Fibroblast of skin of right biceps (primary cell): ENCODE measurements around the gene TBX1.
"Not testable (repeated sequence)": the region's sequence is repeated elsewhere in the genome, so short reads cannot be mapped to it uniquely, and the experiment has no call there.

Experiments
- DNase-seq: peaks from one replicate; pipeline ENCODE4 v3.0.0-alpha.2; 2013

The TBX1 gene

DNA sequence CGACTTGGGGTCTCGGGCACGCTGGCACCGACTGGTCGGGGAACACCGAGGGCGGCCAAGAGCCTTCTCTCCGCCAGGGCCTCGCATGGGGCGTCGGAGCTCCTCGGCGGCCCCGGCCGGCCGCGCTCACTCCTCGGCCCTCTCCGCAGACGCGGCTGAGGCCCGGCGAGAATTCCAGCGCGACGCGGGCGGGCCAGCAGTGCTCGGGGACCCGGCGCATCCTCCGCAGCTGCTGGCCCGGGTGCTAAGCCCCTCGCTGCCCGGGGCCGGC, 5.6 kb downstream of the TBX1 start:
- DNase-seq: no peak

DNA sequence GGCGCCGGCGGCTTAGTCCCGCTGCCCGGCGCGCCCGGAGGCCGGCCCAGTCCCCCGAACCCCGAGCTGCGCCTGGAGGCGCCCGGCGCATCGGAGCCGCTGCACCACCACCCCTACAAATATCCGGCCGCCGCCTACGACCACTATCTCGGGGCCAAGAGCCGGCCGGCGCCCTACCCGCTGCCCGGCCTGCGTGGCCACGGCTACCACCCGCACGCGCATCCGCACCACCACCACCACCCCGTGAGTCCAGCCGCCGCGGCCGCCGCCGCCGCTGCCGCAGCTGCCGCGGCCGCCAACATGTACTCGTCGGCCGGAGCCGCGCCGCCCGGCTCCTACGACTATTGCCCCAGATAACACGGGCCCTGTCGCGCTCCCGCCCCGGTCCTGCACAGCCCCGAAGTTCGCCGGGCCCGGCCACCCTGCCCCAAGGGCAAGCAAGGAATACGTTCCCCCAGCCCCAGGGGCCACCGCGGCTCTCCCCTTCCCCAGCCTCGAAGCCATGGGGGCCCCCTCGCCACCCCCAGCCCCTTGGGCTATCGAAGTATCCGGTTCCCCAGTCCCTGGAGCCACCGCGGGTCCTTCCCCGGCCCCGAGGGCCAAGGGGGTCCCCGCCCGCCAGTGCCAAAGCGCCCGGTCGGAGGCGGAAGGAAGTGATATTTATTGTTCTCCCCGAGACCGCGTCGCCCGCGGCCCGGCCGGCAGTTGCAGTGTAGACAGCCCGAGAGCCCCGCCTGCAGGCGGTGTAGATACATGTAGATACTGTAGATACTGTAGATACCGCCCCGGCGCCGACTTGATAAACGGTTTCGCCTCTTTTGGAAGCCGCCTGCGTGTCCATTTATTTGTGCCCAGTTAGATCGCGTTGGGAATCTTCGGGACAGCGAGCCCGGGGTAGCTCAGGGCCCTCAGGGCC, 6.2 kb downstream of the TBX1 start:
- DNase-seq: no peak

DNA sequence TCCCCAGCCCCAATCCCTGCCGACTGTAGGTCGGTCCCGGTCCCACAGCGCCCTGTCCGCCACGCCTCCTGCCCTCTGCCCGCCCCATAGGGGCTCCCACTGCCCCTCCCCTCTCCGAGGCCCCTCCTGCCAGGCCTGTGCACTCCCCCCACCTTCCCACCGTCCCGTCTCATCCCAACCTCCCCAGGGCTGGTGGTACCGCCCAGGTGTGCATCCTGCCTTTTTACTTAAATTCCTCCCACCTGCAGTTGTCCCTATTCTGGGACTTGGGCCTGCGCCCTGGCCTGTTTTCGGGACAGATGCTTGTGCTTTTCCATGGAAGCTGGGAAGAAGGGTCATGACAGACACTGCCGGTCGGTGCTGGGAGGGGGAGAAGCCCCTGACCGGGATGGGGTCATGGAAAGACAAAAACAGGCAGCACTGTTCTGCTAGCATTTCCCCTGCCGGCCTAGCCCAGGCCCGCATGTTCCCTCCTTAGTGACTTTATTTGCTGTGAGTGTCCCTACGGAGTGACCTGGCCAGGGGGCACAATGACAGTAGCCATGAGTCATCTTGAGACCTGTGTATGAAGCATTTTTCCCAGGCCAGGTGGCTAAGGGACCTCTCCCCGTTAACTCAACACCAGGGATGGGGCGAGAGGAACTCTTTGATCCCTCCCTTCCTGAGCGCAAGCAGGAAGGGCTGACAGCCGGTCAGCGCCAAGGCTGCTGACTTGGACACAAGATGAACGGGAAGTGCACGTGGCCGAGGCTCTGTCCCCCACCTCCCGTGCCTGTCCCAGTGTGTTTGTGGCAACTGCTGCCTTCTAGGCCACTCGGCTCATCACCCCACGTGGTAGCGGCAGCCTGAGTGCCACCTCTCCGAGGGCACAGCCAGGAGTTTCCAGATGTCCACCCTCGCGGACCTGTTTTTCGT, 7.1 kb downstream of the TBX1 start:
- DNase-seq: no peak

DNA sequence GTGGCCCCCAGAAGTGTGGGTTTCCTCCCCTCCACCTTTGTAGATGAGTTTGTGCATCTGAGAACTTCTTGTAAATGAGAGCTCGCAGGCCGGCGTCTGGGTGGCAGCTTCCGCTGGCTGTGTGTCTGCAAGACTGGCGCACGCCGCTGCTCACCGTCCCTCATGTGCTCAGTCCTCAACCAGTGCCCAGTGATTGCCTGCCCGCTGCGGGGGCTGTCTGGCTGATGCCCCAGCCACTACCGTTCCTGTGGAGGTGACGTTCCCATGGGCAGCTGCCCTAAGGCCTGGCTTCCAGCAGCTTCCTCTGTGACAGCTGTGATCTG, 8.8 kb downstream of the TBX1 start:
- DNase-seq: no peak

DNA sequence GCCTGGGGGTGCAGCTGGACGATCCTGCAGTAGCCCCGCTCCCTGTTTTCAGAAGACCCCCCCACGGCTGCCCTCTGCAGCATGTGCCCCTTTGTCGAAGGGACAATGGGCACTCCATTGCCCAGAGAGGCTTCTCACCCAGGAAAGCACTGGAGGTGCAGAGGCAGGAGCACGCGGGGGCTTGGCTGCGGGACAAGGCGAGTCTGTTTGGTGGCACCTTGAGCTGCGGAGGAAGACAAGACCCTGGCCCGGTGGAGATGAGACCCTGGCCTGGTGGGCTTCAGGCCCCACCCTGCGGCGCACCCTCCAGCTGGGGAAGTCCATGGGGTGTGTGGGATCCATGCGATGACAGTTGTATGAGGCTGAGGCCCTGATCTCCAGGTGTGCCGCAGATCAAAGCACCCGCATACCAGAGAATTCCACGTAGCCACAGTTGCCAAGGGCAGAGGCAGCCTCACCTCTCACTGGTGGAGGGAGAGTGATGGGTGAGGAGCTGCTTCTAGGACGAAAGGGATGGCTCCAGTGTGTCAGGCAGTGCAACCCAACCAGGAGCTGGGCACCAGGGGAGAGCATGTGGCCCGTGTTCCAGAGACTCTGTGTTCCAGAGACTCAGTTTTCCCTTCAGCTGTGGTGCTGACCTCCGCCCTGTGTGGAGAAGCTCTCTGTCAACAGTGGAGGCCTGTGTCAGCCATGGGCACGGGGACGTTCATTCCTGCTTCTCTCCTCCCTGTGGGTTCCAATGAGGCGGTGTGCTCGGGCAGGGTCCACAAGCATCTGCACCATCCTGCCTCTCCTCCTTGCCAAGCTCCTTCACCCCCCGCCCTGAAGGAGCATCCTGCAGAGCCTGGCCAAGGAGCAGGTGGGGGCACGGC, 10.0 kb downstream of the TBX1 start:
- no peak for DNase-seq

DNA sequence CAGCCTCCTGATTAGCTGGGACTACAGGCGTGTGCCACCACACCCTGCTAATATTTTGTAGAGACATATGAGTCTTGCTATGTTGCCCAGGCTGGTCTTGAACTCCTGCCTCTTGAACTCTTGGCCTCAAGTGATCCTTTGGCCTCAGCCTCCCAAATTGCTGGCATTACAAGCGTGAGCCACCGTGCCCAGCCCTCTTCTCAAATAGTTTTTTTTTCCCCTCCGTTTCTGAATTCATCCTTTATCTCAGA, 11.8 kb downstream of the TBX1 start:
- no peak for DNase-seq

DNA sequence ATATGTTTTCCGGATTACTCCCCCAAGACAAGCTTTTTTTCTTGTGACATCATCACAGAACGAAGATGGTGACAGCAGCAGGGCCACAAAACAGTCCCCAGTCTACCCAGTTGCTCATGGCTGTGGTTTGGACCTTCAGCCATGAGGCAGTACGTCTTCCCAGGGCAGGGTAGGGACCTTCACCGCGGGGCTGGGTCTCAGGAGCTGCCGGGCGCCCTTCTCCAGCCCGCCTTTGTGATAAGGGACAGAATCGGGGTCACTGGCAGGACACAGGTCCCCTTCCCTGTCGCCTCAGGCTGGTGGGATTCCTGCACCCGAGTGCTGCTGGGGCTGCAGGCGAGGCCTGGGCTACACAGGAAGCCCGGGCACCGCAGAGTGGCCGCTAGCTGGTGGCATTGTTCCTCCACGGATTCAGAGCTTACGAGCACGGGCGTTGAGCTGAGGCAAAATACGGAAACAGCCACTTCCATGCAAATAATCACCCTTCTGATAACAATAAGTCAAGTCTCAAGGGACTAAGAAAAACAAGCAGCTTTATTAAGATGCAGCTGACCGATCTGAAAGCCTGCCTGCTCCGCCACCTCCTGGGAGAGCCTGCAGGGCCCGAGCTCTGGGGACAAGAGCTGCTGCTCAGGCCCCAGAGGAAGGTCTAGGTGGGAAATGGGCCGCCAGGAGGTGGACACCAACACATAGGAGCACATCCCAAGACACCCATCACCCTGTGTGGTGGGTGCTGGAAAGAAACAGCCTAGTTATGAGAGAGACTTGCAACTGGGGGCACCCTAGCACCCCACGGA, 12.3 kb downstream of the TBX1 start:
- no peak for DNase-seq

DNA sequence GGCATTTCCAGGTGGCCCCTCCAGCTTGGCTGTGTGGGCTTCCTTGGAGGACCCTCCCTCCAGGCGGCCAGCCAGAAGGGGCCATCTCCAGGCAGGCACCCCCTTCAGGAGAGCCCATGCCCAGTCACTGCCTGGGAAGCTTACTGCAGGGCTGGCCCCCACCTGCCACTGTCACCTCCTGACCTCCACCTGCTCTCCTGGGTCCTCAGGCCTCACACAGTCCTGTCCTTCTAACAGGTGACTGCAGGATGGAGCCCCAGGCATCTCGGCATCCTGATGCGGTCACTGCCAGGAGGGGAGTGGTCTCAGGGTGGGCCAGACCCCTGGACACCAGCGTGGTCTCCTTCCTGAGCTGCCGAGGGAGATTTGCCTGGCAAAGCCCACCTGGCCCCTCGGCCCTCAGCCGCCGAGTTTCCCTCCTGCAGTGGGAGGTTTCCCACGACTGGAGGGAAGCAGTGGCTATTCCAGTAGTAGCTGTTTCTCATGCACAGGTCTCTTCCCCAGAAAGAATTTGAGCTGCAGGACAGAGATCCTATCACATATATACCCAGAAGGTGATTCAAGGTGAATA, 13.0 kb downstream of the TBX1 start:
- DNase-seq: no peak

DNA sequence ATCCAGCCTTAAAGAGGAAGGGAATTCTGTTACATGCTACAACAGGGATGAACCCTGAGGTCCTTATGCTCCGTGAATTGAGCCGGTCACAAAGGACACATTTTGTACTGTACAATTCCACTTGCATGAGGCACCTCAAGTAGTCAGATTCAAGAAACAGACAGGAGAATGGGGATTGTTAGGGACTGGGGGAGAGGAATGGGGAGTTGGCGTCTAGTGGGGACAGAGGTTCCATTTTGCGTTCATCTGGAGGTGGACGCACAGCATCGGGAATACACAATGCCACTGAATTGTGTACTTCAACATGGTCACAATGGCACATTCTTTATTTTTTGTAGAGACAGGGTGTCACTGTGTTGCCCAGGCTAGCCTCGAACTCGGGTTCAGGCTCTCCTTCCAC, 14.1 kb downstream of the TBX1 start:
- no peak for DNase-seq

DNA sequence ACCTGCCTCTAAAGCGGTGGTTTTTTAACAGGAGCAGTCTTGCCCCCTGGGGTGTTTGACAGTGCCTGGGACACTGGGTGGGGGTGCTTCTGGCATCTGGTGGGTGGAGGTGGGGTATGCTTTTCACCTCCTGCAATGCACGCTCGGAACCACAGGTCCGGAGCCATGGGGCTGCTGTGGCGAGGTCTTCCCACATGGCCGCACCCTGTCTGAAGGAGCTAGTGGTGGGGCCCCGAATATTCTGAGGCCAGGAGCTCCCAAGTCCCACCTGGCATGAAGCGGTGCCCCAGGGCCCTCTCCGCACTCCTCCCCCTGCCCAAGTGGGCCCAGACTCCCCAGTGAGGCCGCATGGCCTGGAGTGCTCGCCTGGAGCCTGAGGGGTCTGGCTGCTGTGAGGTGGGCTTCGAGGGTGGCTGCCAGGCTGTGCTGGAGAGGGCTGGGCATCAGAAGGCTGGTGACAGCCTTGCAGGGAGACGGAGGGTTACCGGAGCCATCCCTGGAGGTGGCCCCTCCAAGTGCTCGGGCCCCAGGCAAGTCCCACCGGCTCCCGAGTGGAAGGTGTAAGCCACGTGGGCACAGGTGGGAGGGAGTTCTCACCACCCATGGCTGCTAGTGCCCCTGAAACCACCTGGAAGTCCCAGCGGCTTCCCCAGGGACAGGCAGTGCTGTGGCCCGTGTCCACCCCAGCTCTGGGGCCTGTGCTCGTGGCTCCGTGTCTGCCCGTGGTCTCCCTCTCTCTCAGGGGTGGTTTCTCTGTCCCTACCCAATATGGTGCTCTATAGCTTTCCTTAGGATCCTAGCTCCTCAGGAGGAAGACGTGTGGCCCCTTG, 15.1 kb downstream of the TBX1 start:
- no peak for DNase-seq

DNA sequence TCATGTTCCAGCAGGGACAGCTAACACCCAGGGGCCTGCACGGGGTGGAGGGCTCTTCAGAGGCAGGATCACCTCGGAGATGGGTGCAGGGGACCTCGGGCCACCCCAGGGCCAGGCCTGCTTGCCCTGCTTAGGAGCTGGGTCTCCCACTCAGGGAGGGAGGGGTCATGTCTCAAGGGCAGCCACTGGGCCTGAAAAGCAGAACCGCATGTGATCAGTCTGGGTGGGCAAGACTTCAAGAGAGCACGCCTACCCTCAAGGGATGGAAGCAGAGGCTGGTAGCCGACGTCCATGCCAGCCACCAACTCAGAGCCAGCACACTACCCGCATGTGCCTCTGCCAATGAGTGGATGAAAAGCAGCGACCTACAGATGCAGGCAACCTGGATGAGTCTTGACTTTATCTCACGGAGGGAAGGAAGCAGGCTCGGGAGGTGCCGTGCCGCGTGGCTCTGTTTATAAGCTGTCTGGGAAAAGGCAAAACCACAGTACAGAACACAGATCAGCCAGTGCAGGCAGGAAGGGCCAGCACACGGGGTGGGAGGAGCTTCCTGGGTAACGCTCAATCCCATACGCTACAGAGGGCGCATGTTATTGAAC, 16.0 kb downstream of the TBX1 start:
- no peak for DNase-seq

DNA sequence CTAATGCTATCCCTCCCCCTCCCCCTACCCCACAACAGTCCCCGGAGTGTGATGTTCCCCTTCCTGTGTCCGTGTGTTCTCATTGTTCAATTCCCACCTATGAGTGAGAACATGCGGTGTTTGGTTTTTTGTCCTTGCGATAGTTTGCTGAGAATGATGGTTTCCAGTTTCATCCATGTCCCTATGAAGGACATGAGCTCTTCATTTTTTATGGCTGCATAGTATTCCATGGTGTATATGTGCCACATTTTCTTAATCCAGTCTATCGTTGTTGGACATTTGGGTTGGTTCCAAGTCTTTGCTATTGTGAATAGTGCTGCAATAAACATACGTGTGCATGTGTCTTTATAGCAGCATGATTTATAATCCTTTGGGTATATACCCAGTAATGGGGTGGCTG, 16.6 kb downstream of the TBX1 start:
- DNase-seq: not testable (repeated sequence)

DNA sequence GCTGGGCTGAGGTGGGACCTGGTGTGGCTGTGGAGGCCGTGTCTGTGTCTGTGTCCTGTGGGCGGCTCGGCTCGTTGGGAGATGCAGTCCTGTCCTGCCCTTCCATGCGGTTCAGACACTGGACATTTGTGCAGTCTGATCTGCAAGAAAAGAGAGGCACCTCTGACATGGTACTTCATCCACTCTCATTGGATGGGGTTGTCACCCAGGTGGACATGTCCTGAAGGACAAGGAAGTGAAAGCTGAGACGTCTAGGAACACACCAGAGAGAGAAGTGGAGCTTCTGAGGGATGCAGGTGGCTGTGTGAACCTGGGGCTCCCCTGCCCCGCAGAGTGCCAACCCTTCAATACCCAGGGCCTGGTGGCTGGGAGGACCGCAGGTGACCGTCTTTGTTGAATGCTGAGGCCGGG, 18.4 kb downstream of the TBX1 start:
- DNase-seq: no peak

DNA sequence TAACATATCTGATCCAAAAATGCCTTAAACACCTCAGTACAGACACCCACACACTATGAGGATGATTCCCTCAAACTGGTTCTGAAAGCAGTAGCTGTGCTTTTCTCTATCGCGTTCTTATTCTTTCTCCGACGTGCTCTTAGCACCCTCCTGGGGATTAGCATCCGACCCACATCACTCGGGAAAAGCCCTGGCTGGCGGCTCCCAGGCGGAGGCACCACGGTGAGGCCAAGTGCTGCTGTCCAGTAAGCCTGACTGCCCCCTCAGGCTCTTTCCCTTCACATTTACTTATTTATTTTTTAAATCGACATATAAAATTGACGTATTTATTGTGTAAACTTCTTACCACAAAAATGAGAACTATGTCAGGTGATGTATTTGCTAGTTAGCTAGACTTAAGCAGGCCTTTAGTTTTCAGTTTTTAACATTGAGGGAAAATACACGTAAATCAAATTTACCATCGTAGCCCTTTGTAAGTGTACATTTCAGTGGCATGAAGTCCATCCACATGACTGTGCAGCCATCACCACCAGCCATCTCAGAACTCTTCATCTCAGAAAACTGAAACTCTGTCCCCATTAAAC, 19.2 kb downstream of the TBX1 start:
- DNase-seq: no peak

DNA sequence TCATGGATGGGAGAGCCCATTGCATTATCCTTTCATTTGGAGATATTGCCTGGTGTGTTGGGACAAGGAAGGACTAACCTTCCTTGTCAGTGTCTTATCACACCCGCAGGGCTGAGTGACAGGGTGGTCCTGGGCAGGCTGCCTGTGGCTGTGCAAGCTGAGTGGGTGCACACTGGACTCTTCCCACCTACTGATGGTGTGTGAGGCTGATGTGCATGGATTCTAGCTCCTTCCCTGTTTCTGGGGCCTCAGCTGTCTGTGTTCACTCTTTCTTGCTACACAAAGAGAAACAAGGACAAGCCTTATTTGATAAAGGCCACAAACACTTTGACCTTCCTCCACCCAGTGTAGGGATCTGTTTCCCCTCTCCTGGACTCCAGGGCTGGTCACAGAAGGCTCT, 22.0 kb downstream of the TBX1 start:
- no peak for DNase-seq

DNA sequence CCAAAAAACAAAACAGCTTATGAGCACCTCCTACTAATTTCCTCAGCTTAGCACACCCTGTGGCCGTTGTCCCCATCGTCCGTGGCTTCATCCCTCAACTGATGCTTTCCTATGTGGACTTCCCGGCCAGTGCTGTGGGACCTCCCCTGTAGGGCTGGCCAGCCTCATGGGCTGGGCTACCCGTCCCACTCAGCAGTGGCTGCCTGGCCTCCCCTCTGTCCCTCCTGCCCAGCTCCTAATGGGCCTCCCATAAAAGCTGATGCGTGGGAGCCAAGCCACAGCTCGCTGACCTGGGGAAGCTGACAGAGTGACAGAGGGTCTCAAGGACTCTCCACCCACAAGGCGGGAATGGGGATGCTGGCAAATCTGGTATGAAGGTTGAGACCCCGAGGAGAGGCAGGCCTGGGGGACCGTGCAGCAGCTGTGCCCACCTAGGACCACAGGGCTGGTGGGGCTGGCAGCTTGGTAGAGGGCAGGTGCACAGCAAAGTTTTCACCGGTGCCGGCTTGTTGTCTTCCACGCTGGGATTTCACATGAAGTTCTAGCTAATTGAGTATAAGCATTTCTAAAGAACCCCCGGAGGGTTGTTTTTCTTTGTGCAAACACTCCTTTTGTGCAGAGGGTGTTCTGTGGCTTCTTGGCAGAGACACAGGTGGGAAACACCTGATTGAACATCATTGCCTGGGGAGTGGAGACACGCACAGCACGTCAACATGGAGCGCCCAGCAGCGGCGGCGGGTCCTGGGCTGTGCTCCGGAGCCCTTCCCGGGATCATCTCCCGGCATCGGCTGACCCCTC, 23.2 kb downstream of the TBX1 start:
- no peak for DNase-seq

DNA sequence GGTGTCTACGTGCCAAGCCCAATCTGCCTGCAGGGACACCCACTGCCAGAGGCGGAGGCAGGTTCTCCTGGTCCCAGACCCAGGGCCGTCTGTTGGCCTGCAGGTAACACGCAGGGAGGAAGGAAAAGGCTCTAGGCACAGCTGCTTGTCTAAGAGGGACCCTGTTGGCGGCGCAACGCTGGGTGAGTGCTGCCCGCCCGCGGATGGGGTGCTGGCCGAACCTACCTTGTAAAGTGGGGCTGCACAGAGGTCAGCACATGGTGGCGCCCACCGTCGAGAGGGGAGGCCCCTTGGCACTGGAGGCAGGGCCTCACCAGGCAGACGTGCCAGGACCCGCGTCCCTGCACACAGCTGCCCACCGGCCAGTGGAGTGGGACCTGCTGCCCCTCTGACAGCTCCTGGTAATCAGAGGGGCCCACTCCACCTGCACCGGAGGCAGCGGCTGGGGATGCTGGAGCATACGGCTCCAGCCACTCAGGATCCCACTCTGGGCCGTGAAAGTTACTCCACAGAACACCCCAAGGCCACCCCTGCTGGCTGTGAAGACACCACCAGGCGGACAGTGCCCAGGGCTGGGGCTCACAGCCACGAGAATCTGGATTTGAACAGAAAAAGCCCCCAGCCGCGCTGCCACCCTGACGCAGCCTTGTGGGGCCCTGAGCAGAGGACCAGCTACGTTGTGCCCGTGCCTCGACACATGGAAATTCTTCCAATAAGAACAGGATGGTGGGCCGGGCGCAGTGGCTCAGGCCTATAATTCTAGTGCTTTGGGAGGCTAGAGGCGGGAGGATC, 24.0 kb downstream of the TBX1 start:
- DNase-seq: no peak

DNA sequence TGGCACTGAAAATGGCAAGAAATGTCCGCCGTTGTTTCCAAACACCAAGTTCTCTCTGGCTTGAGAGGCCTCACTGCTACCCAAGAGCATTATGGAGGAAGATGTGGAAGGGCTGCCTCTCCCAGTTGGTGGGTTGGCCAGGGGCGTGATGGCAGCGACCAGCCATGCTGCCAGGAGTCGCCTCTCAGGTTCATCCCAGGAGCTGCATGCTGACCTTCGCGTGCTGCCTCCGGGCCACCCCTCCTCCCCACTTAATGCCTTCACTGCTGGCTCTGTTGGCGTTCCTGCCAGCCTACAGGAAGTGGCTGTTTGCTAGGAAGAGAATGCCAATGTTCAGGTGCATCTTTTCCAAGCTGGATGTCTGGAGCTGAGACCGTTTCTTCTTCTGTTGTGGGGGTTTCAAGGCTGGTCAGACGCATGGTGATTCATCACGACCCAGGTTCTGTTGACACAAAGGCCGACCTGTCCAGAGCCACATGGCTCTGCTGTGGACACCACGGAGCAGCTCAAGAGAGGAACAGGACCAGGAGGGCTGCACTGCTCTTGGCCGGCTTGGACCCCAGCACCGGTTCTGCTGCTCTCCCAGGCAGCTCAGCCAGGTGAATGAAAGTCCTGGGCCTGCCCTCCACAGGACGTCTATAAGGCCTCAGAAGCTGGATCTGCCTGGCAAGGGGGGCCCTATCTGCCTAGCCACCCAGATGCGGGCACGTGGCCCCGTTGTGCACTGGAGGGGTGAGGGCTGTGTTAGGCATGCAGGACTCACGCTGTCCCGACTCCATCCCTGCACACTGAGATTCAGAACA, 25.1 kb downstream of the TBX1 start:
- DNase-seq: no peak
